GM12892 (cell line): Measurements from ENCODE around the gene STX3.

ENCODE experiments used
- POLR2A ChIP-seq: IDR thresholded peaks from 2 replicates; pipeline ENCODE4 v1.6.1; 2011; ENCODE audit warnings: low read depth, low read length, control low read depth
- POLR2AphosphoS5 ChIP-seq: IDR thresholded peaks from 2 replicates; pipeline ENCODE4 v1.6.1; 2011; ENCODE audit warnings: low read depth, low read length, control low read depth
- TAF1 ChIP-seq: IDR thresholded peaks from 2 replicates; pipeline ENCODE4 v1.6.1; 2011; ENCODE audit warnings: low read depth, mild to moderate bottlenecking, control low read depth, low read length, borderline replicate concordance

DNA sequence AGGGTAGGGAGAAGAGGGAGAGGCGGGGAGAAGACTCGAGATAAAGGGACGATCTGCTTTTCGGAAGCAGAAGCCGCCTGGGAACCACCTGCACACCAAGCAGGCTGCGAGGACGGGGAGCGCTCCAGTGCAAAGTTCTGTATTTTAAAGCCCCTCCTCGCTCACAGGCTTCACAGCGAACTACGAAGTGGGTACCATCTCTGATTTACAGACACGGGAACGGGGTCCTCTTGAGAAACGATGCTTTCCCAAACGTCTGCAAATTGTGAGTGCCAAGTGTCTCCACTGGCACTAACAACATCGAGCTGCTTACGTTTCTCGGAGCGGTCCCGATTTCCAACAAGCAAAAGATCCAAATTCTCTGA lies 700 bp upstream of the STX3 start:
- TF ChIP-seq POLR2A (no peak), POLR2AphosphoS5 (no peak), TAF1 (no peak)
